ENCODE results near the gene PERM1.

GRCh38 chr1:983798-984475, 2.0 kb upstream of the PERM1 start:
- TF ChIP-seq CTCF (IDR thresholded peaks at IDR 0.05) (peak in 3 of 4 experiments; percentile 44 to 100 (median 64)), POLR2A (IDR thresholded peaks at IDR 0.05) (no peak), EP300 (IDR thresholded peaks at IDR 0.05) (no peak), POLR2AphosphoS5 (IDR thresholded peaks at IDR 0.05) (no peak)

All from gastroesophageal sphincter (tissue), 3 donors.